ENCODE results near the gene POP7. TPM values are rescaled to one million over a fixed set of nuclear protein-coding genes. Genes with fewer than 3 reads are reported as not detected.
A peak's percentile ranks its signal among the peaks of the same experiment; 100 is the strongest.

The POP7 gene
- total and polyA plus RNA-seq, 10 donors = 14.9 to 39.1 (median 18.8) TPM

- no peaks in the 10 kb centered on the region for H3K27me3 ChIP-seq (replicated peaks in 1 of 7)
- WGBS, 5 donors = 84 to 91% (median 86%) methylated on average over 21 to 23 of the region's 23 CpGs
- H3K36me3 ChIP-seq = peaks cover 0 to 57% (median 53%) of the 10 kb centered on the region in 6 donors
- peak; percentile 85 for DNase-seq
- intact Hi-C loops (cut with DNase I; ENCODE audit: low total_unique reads) = loop anchor here (10.0 kb wide), 1 partner anchor 62 kb away; the partner anchor contains the start of gene MOSPD3
- peak overlapping the region; percentile 97 to 100 (median 99) for H3K27ac ChIP-seq
- peaks cover 7 to 73% (median 50%) of the 10 kb centered on the region in 6 donors for H3K4me1 ChIP-seq
- peak overlapping the region in 7 of 8 donors; percentile 86 to 98 (median 92) for H3K4me3 ChIP-seq
- no peaks in the 10 kb centered on the region for H3K9me3 ChIP-seq
- TF ChIP-seq CTCF (IDR thresholded peaks at IDR 0.05 in 8 of 11, conservative IDR thresholded peaks at IDR 0.05 in 3 of 11) (no peak), POLR2A (IDR thresholded peaks at IDR 0.05) (no peak), POLR2AphosphoS5 (IDR thresholded peaks at IDR 0.05) (peak in 1 of 3 donors; percentile 63)
Observed at GRCh38 chr7:100676501-100677306, 29.2 kb upstream of the POP7 start.

GRCh38 chr7:100677308-100678267, 28.3 kb upstream of the POP7 start:
- no peaks in the 10 kb centered on the region for H3K9me3 ChIP-seq
- DNase-seq = peak; percentile 84
- H3K36me3 ChIP-seq = peaks cover 0 to 66% (median 62%) of the 10 kb centered on the region in 6 donors
- no peaks in the 10 kb centered on the region for H3K27me3 ChIP-seq (replicated peaks in 1 of 7)
- H3K4me3 ChIP-seq = peak overlapping the region in 1 of 8 donors; percentile 98
- intact Hi-C loops (cut with DNase I; ENCODE audit: low total_unique reads) = loop anchor here (10.0 kb wide), 1 partner anchor 63 kb away; the partner anchor contains the start of gene MOSPD3
- TF ChIP-seq CTCF (IDR thresholded peaks at IDR 0.05 in 8 of 11, conservative IDR thresholded peaks at IDR 0.05 in 3 of 11) (no peak), POLR2A (IDR thresholded peaks at IDR 0.05) (no peak), POLR2AphosphoS5 (IDR thresholded peaks at IDR 0.05) (peak in 1 of 3 donors; percentile 65)
- 85 to 90% (median 87%) methylated on average over 16 to 36 of the region's 36 CpGs for WGBS, 5 donors
- peaks cover 7 to 74% (median 49%) of the 10 kb centered on the region in 6 donors for H3K4me1 ChIP-seq
- peak overlapping the region in 4 of 8 donors; percentile 99 to 100 (median 100) for H3K27ac ChIP-seq

- 76 to 85% (median 84%) methylated on average over 21 to 35 of the region's 35 CpGs for WGBS, 5 donors
- Histone ChIP-seq H3K36me3 (peaks cover 0 to 74% (median 70%) of the 10 kb centered on the region in 6 donors), H3K9me3 (no peaks in the 10 kb centered on the region), H3K4me1 (peaks cover 7 to 68% (median 42%) of the 10 kb centered on the region in 6 donors), H3K27me3 (replicated peaks in 1 of 7) (no peaks in the 10 kb centered on the region), H3K4me3 (no peak overlapping the region), H3K27ac (peak overlapping the region in 4 of 8 donors; percentile 58 to 100 (median 100))
- TF ChIP-seq POLR2AphosphoS5 (IDR thresholded peaks at IDR 0.05) (peak; percentile 63 to 87 (median 76)), CTCF (IDR thresholded peaks at IDR 0.05 in 8 of 11, conservative IDR thresholded peaks at IDR 0.05 in 3 of 11) (no peak)
- DNase-seq = peak; percentile 81
- intact Hi-C loops (cut with DNase I; ENCODE audit: low total_unique reads) = loop anchor here (10.0 kb wide), 1 partner anchor 64 kb away; the partner anchor contains the start of gene MOSPD3
Observed at GRCh38 chr7:100678291-100678984, 27.5 kb upstream of the POP7 start.

Measured in spleen (tissue), 11 donors.